B cell (primary cell): ENCODE measurements around the gene PYCARD. TPM values are rescaled to one million over a fixed set of nuclear protein-coding genes. Genes with fewer than 3 reads are reported as not detected.

ENCODE experiments used
- ATAC-seq: fragments of 200-7000 bp; cut with Tn5 transposase; one replicate; pipeline ENCODE4 v1.10.0; 2021; ENCODE audit warnings: low read depth, mild to moderate bottlenecking, moderate number of reproducible peaks, moderate library complexity
- CTCF ChIA-PET: fragments of 350-600 bp; sonication (Branson Sonifier 250); formaldehyde crosslinking; loops from one replicate; lab custom pipeline; 2021; ENCODE audit warnings: antibody characterized with exemption, inconsistent platforms; lab: Charles Lee
- POLR2A ChIA-PET: fragments of 350-600 bp; sonication (Branson Sonifier 250); formaldehyde crosslinking; loops from one replicate; lab custom pipeline; 2021; ENCODE audit warnings: antibody characterized with exemption; lab: Charles Lee
- DNase-seq: peaks from one replicate; pipeline ENCODE4 v3.0.0; 2013
- H2AFZ ChIP-seq: 2 replicates; pipeline ENCODE4 v1.6.1; 2012; ENCODE audit warnings: mild to moderate bottlenecking, low read depth, low read length; ENCODE audit not compliant: insufficient read depth, poor library complexity, severe bottlenecking
- H3K27ac ChIP-seq, 2 donors: 1 replicate in 1 of 2; 2 replicates in 1 of 2; pipeline ENCODE4 v1.5.1; 2012 to 2013; ENCODE audit warnings: low read length in 2 of 2, mild to moderate bottlenecking in 2 of 2, moderate library complexity in 1 of 2
- H3K27me3 ChIP-seq, 4 experiments: fragments of 200-600 bp in 1 of 4; sonication (generic) in 1 of 4; replicated peaks in 1 of 4; 1 replicate in 2 of 4; 2 replicates in 2 of 4; pipeline versions ENCODE4 v1.6.1 to v1.7.0; 2013 to 2016; ENCODE audit warnings: low read length in 3 of 4, mild to moderate bottlenecking in 2 of 4, mixed read lengths in 1 of 4, moderate library complexity in 1 of 4; ENCODE audit not compliant: insufficient read depth in 4 of 4, control insufficient read depth in 3 of 4; ENCODE audit errors: control extremely low read depth in 1 of 4
- H3K36me3 ChIP-seq, 2 experiments: replicated peaks in 1 of 2; 1 replicate in 1 of 2; 2 replicates in 1 of 2; pipeline versions ENCODE4 v1.6.1 to v1.7.1; 2013; ENCODE audit warnings: low read length in 1 of 2; ENCODE audit not compliant: insufficient read depth in 2 of 2, control insufficient read depth in 1 of 2; ENCODE audit errors: control extremely low read depth in 1 of 2, extremely low read depth in 1 of 2
- H3K4me1 ChIP-seq, 2 donors: fragments of 200-600 bp in 1 of 2; sonication (generic) in 1 of 2; 1 replicate in 1 of 2; 2 replicates in 1 of 2; pipeline versions ENCODE4 v1.5.1 to v1.6.1; 2013 to 2017; ENCODE audit warnings: low read length in 2 of 2; ENCODE audit not compliant: control insufficient read depth in 2 of 2, insufficient read depth in 2 of 2
- H3K4me2 ChIP-seq: replicated peaks from 2 replicates; pipeline ENCODE3; 2012; ENCODE audit warnings: mild to moderate bottlenecking, low read depth, low read length; ENCODE audit not compliant: poor library complexity, severe bottlenecking
- H3K4me3 ChIP-seq, 5 experiments: fragments of 200-600 bp in 1 of 5; sonication (generic) in 1 of 5; 1 replicate in 3 of 5; 2 replicates in 2 of 5; pipeline versions ENCODE4 v1.5.1 to v1.7.0; 2011 to 2016; ENCODE audit warnings: low read length in 4 of 5, mild to moderate bottlenecking in 4 of 5, low read depth in 2 of 5, control low read depth in 1 of 5, moderate library complexity in 1 of 5; ENCODE audit not compliant: insufficient read depth in 1 of 5; ENCODE audit errors: control extremely low read depth in 1 of 5, extremely low read depth in 1 of 5
- H3K79me2 ChIP-seq: fragments of 200-600 bp; sonication (generic); one replicate; pipeline ENCODE4 v1.6.0; 2016; ENCODE audit warnings: low read length; ENCODE audit not compliant: control insufficient read depth, insufficient read depth
- H3K9ac ChIP-seq: fragments of 200-600 bp; sonication (generic); 2 replicates; pipeline ENCODE4 v1.6.1; 2017; ENCODE audit warnings: mild to moderate bottlenecking, low read length, moderate library complexity
- H3K9me3 ChIP-seq, 3 donors: one replicate each; pipeline versions ENCODE4 v1.6.1 to v1.7.1; 2013; ENCODE audit warnings: low read length in 2 of 3; ENCODE audit not compliant: control insufficient read depth in 2 of 3, insufficient read depth in 1 of 3; ENCODE audit errors: control extremely low read depth in 1 of 3
- H4K20me1 ChIP-seq: 2 replicates; pipeline ENCODE4 v1.6.0; 2012; ENCODE audit warnings: mild to moderate bottlenecking, low read length; ENCODE audit not compliant: insufficient read depth, control insufficient read depth, poor library complexity, severe bottlenecking
- H3K27ac Mint-ChIP-seq: one replicate; pipeline ENCODE4 v1.8.0; 2021; ENCODE audit warnings: mixed read lengths
- H3K27me3 Mint-ChIP-seq: one replicate; pipeline ENCODE4 v1.8.0; 2021; ENCODE audit warnings: mixed read lengths
- H3K4me1 Mint-ChIP-seq: one replicate; pipeline ENCODE4 v1.8.0; 2021; ENCODE audit warnings: mixed read lengths
- H3K4me3 Mint-ChIP-seq: one replicate; pipeline ENCODE4 v1.8.0; 2021; ENCODE audit warnings: mixed read lengths
- H3K9me3 Mint-ChIP-seq: one replicate; pipeline ENCODE4 v1.8.0; 2022; ENCODE audit warnings: mixed read lengths; ENCODE audit not compliant: insufficient read depth
- CTCF ChIP-seq: fragments of 200-600 bp; IDR thresholded peaks from one replicate; pipeline ENCODE4 v1.8.0; 2022; ENCODE audit warnings: antibody characterized with exemption, mild to moderate bottlenecking
- EZH2 ChIP-seq: IDR thresholded peaks from 2 replicates; pipeline ENCODE4 v1.6.1; 2012; ENCODE audit warnings: borderline replicate concordance, low read depth, mild to moderate bottlenecking, moderate library complexity, low read length; ENCODE audit not compliant: insufficient read depth, poor library complexity, severe bottlenecking
- WGBS: methylation state at CpG from one replicate; pipeline ENCODE4 v1.1.5; 2013; ENCODE audit warnings: missing lambda C conversion rate; ENCODE audit not compliant: insufficient coverage; 5-methylcytosine and 5-hydroxymethylcytosine counted together
- intact Hi-C: fragments of 100-400 bp; cut with micrococcal nuclease; formaldehyde crosslinking; loops from one replicate; pipeline ENCODE4 v1.10.0; 2022
- polyA plus RNA-seq: library from polyadenylated mRNA; depleted of rRNA; stranded (reverse); fragments of >200 nt; gene quantifications from 2 replicates; pipeline ENCODE4 v1.2.3, GENCODE V29; 2012
- small RNA-seq: library from RNA; depleted of rRNA; stranded (forward); fragments of <200 nt; gene quantifications from one replicate; pipeline ENCODE3, GENCODE V24; 2012; ENCODE audit warnings: low replicate concordance, low read depth; ENCODE audit not compliant: insufficient read length
- total RNA-seq, 2 donors: library from RNA; stranded (reverse); fragments of 120-200 nt in 1 of 2; gene quantifications; 1 replicate in 1 of 2; 2 replicates in 1 of 2; pipeline versions ENCODE4 v1.2.3 to v1.2.4, GENCODE V29; 2013 to 2022

PYCARD gene
- total and polyA plus RNA-seq, 2 donors (not counting 1 experiment from before 2014, with no cell fraction given), result 35.7 to 72.0 TPM

DNA sequence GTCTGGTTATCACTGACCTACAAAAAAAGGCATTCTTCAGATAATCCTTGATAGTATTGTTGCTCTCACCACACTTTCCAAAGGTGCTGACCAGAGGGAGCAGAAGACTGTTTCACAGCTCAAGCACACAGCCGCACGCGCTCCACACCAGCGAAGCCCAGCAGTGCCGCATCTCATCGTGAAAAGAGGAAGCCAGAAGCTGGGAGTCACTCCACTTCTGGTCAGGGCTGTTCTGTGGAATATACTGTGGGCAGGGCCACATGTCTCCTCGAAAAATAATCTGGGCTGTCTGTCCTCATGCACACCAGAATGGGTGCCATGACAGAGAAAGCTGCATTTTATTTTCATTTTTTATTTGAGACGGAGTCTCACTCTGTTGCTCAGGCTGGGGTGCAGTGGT, 45.4 kb downstream of the PYCARD start:
- H3K27ac Mint-ChIP-seq, result no peak overlapping the region
- ATAC-seq, result peak; percentile 53
- peaks cover 5% of the 10 kb centered on the region for H3K27me3 Mint-ChIP-seq
- no peaks in the 10 kb centered on the region for H4K20me1 ChIP-seq
- no peaks in the 10 kb centered on the region for H3K36me3 ChIP-seq
- H3K4me3 Mint-ChIP-seq, result no peak overlapping the region
- intact Hi-C loops, result loop anchor here (5.0 kb wide), 1 partner anchor 170 kb away; the partner anchor contains the start of gene HSD3B7
- no peak overlapping the region for H2AFZ ChIP-seq
- no peak for DNase-seq
- TF ChIP-seq EZH2 (no peak), CTCF (no peak)
- peak overlapping the region; percentile 50 for H3K4me2 ChIP-seq
- POLR2A ChIA-PET, result interaction anchor here (0.7 kb wide), 1 partner anchor 45 kb away, joined by 3 read pairs; no protein-coding TSS in a partner anchor
- no peak overlapping the region for H3K4me3 ChIP-seq
- CTCF ChIA-PET, result interaction anchor here (0.9 to 5.2 kb wide), 3 partner anchors 13 to 312 kb away, joined by 3 to 34 read pairs (median 3); partner anchors contain the start of gene PYCARD
- H3K27me3 ChIP-seq, result peaks cover 0 to 2% (median 0%) of the 10 kb centered on the region in 4 experiments
- no peaks in the 10 kb centered on the region for H3K79me2 ChIP-seq
- no peaks in the 10 kb centered on the region for H3K9me3 ChIP-seq
- WGBS, result 11% methylated on average over 8 of the region's 8 CpGs
- no peak overlapping the region for H3K27ac ChIP-seq
- H3K9ac ChIP-seq, result no peak overlapping the region
- no peaks in the 10 kb centered on the region for H3K9me3 Mint-ChIP-seq
- peaks cover 0 to 6% of the 10 kb centered on the region in 2 donors for H3K4me1 ChIP-seq
- H3K4me1 Mint-ChIP-seq, result peaks cover 8% of the 10 kb centered on the region

Small RNAs within 50 kb of the gene (small RNA-seq; reads per million reads assigned to genes)
- not detected for gene AC009088.4
- gene NDUFA3P6, result not detected

Other genes with a start within 250 kb of the PYCARD start
- 37.2 and 39.5 TPM in 2 replicates for gene SETD1A, start 245.0 kb downstream of the PYCARD start, total RNA-seq
- gene SETD1A, start 245.0 kb downstream of the PYCARD start, polyA plus RNA-seq, result 11.5 and 12.4 TPM in 2 replicates
- 1.0 and 1.2 TPM in 2 replicates for gene HSD3B7, start 217.6 kb downstream of the PYCARD start, total RNA-seq
- 0.65 and 0.89 TPM in 2 replicates for gene HSD3B7, start 217.6 kb downstream of the PYCARD start, polyA plus RNA-seq
- gene STX1B, start 192.1 kb downstream of the PYCARD start, total RNA-seq, result 2.2 and 2.7 TPM in 2 replicates
- 1.8 and 2.1 TPM in 2 replicates for gene STX1B, start 192.1 kb downstream of the PYCARD start, polyA plus RNA-seq
- gene STX4, start 169.2 kb downstream of the PYCARD start, total RNA-seq, result 111 and 120 TPM in 2 replicates
- gene STX4, start 169.2 kb downstream of the PYCARD start, polyA plus RNA-seq, result 133 and 159 TPM in 2 replicates
- 11.1 and 12.0 TPM in 2 replicates for gene ZNF668, start 128.5 kb downstream of the PYCARD start, total RNA-seq
- 5.1 and 5.8 TPM in 2 replicates for gene ZNF668, start 128.5 kb downstream of the PYCARD start, polyA plus RNA-seq
- 45.9 and 51.7 TPM in 2 replicates for gene ZNF646, start 128.3 kb downstream of the PYCARD start, total RNA-seq
- gene ZNF646, start 128.3 kb downstream of the PYCARD start, polyA plus RNA-seq, result 9.2 and 14.7 TPM in 2 replicates
- gene PRSS53, start 113.8 kb downstream of the PYCARD start, total RNA-seq, result 10.7 and 10.8 TPM in 2 replicates
- 10.1 and 11.6 TPM in 2 replicates for gene PRSS53, start 113.8 kb downstream of the PYCARD start, polyA plus RNA-seq
- gene VKORC1, start 108.0 kb downstream of the PYCARD start, total RNA-seq, result 36.8 and 45.7 TPM in 2 replicates
- gene VKORC1, start 108.0 kb downstream of the PYCARD start, polyA plus RNA-seq, result 22.3 and 31.8 TPM in 2 replicates
- gene BCKDK, start 94.4 kb downstream of the PYCARD start, total RNA-seq, result 24.7 and 29.7 TPM in 2 replicates
- gene BCKDK, start 94.4 kb downstream of the PYCARD start, polyA plus RNA-seq, result 20.0 and 27.6 TPM in 2 replicates
- 100.0 and 102 TPM in 2 replicates for gene KAT8, start 85.1 kb downstream of the PYCARD start, total RNA-seq
- gene KAT8, start 85.1 kb downstream of the PYCARD start, polyA plus RNA-seq, result 102 TPM in 2 replicates
- not detected in 2 replicates for gene PRSS8, start 67.0 kb downstream of the PYCARD start, total RNA-seq
- not detected in 2 replicates for gene PRSS8, start 67.0 kb downstream of the PYCARD start, polyA plus RNA-seq
- 1.6 TPM in 1 of 2 replicates, not detected in the other for gene PRSS36, start 52.7 kb downstream of the PYCARD start, total RNA-seq
- 0.20 and 1.0 TPM in 2 replicates for gene PRSS36, start 52.7 kb downstream of the PYCARD start, polyA plus RNA-seq
- gene FUS, start 22.6 kb downstream of the PYCARD start, total RNA-seq, result 585 and 597 TPM in 2 replicates
- 181 and 386 TPM in 2 replicates for gene FUS, start 22.6 kb downstream of the PYCARD start, polyA plus RNA-seq
- 0.02 and 0.05 TPM in 2 replicates for gene TRIM72, start 11.4 kb upstream of the PYCARD start, total RNA-seq
- 0.03 and 0.09 TPM in 2 replicates for gene TRIM72, start 11.4 kb upstream of the PYCARD start, polyA plus RNA-seq
- not detected in 2 replicates for gene PYDC1, start 14.4 kb upstream of the PYCARD start, total RNA-seq
- not detected in 2 replicates for gene PYDC1, start 14.4 kb upstream of the PYCARD start, polyA plus RNA-seq
- gene ITGAM, start 57.2 kb upstream of the PYCARD start, total RNA-seq, result 28.4 and 34.3 TPM in 2 replicates
- gene ITGAM, start 57.2 kb upstream of the PYCARD start, polyA plus RNA-seq, result 32.9 and 66.3 TPM in 2 replicates
- 48.0 and 51.7 TPM in 2 replicates for gene ITGAX, start 152.4 kb upstream of the PYCARD start, total RNA-seq
- gene ITGAX, start 152.4 kb upstream of the PYCARD start, polyA plus RNA-seq, result 39.2 and 78.8 TPM in 2 replicates
- not detected in 2 replicates for gene ITGAD, start 190.6 kb upstream of the PYCARD start, total RNA-seq
- gene ITGAD, start 190.6 kb upstream of the PYCARD start, polyA plus RNA-seq, result 0.10 and 0.19 TPM in 2 replicates
- not detected in 2 replicates for gene COX6A2, start 225.6 kb upstream of the PYCARD start, total RNA-seq
- gene COX6A2, start 225.6 kb upstream of the PYCARD start, polyA plus RNA-seq, result not detected in 2 replicates
- gene ZNF843, start 240.0 kb upstream of the PYCARD start, total RNA-seq, result 0.15 and 0.56 TPM in 2 replicates
- 0.03 and 0.06 TPM in 2 replicates for gene ZNF843, start 240.0 kb upstream of the PYCARD start, polyA plus RNA-seq